Activated T-cell treated with anti-CD3 and anti-CD28 coated beads, Interleukin-2, amount 50 U/mL, for 4 hours (primary cell): ENCODE measurements around the gene FAT3. TPM values are rescaled to one million over a fixed set of nuclear protein-coding genes. Genes with fewer than 3 reads are reported as not detected.

Source experiments
- ATAC-seq, 2 donors: fragments of 200-7000 bp; cut with Tn5 transposase; one replicate each; pipeline ENCODE4 v1.10.0; 2021
- DNase-seq: peaks from one replicate; pipeline ENCODE4 v3.0.0-alpha.2; 2020
- H3K27me3 Mint-ChIP-seq: one replicate; pipeline ENCODE4 v1.8.0; 2021; ENCODE audit warnings: low read depth, mixed read lengths
- H3K36me3 Mint-ChIP-seq: one replicate; pipeline ENCODE4 v1.8.0; 2022; ENCODE audit warnings: mixed read lengths; ENCODE audit not compliant: insufficient read depth
- H3K4me1 Mint-ChIP-seq: one replicate; pipeline ENCODE4 v1.8.0; 2021; ENCODE audit warnings: low read depth, mixed read lengths
- H3K4me3 Mint-ChIP-seq: one replicate; pipeline ENCODE4 v1.8.0; 2021; ENCODE audit warnings: mild to moderate bottlenecking, moderate library complexity, mixed read lengths
- H3K9me3 Mint-ChIP-seq: one replicate; pipeline ENCODE4 v1.8.0; 2021; ENCODE audit warnings: mixed read lengths
- total RNA-seq, 3 donors: library from RNA; stranded (reverse); gene quantifications; one replicate each; pipeline ENCODE4 v1.2.1, GENCODE V29; 2021

The FAT3 gene
- total RNA-seq, 3 donors from 2014 or later = 0.03 to 0.14 TPM; not detected in 1

- ATAC-seq (no peak), DNase-seq (no peak)
- no peaks in the 10 kb centered on the region for H3K4me1 Mint-ChIP-seq
- peaks cover 2% of the 10 kb centered on the region for H3K36me3 Mint-ChIP-seq
- H3K27me3 Mint-ChIP-seq = peaks cover 45% of the 10 kb centered on the region
- no peak overlapping the region for H3K4me3 Mint-ChIP-seq
- H3K9me3 Mint-ChIP-seq = peaks cover 4% of the 10 kb centered on the region
These were observed 1.9 kb upstream of the FAT3 start for GRCh38 chr11:92222701-92223100.

DNA sequence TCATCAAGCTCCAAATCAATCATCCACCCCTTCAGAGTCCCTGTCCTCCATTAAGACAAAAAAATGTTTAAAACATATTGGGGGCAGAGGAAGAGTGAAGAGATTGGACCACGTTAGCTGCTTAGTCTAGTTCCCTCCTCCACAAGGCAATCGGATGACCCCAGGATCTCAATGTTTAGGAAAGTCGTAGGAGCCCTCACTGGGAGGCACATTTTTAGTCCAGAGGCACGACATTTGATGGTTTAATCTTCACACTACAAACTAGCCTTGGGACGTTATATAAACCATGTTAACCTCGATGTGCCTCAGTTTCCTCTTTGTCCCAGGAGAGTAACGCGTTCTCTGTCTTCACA, 588 bp upstream of the FAT3 start:
- Mint-ChIP-seq H3K9me3 (no peaks in the 10 kb centered on the region), H3K4me1 (no peaks in the 10 kb centered on the region), H3K36me3 (peaks cover 2% of the 10 kb centered on the region), H3K4me3 (no peak overlapping the region), H3K27me3 (peaks cover 53% of the 10 kb centered on the region)
- no peak for DNase-seq
- no peak for ATAC-seq

DNA sequence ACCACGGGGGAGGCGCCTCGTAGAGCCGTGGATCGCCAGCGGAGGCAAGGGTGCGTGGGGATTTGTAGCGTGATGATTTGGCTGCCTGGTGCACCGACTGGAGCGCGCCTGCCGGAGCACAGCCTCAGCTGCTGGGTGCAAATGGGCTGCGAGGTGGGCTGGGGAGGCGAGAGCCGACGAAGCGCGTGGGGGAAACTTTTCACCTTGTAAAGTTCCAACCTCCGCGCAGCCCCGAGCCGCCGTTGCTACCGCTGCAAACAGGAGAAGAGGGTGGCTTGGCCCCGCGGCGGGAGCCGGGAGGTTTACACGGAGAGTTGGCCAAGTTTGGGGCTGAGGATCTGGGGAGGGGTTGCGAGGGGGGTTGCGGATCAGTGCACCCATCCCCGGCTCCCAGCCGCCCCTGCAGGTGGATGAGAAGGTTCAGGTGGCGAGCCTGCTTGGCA, 528 bp downstream of the FAT3 start:
- H3K4me3 Mint-ChIP-seq = no peak overlapping the region

GRCh38 chr11:92225568-92226330, 1.1 kb downstream of the FAT3 start:
- H3K9me3 Mint-ChIP-seq = no peaks in the 10 kb centered on the region
- peaks cover 55% of the 10 kb centered on the region for H3K27me3 Mint-ChIP-seq
- no peaks in the 10 kb centered on the region for H3K4me1 Mint-ChIP-seq
- peaks cover 2% of the 10 kb centered on the region for H3K36me3 Mint-ChIP-seq
- peak in 1 of 2 donors; percentile 37 for ATAC-seq
- H3K4me3 Mint-ChIP-seq = no peak overlapping the region
- DNase-seq = no peak

More for the DNA sequence above, 528 bp downstream of the FAT3 start:
- Mint-ChIP-seq H3K36me3 (peaks cover 2% of the 10 kb centered on the region), H3K4me1 (no peaks in the 10 kb centered on the region), H3K9me3 (no peaks in the 10 kb centered on the region), H3K27me3 (peaks cover 53% of the 10 kb centered on the region)
- ATAC-seq (no peak), DNase-seq (no peak)

DNA sequence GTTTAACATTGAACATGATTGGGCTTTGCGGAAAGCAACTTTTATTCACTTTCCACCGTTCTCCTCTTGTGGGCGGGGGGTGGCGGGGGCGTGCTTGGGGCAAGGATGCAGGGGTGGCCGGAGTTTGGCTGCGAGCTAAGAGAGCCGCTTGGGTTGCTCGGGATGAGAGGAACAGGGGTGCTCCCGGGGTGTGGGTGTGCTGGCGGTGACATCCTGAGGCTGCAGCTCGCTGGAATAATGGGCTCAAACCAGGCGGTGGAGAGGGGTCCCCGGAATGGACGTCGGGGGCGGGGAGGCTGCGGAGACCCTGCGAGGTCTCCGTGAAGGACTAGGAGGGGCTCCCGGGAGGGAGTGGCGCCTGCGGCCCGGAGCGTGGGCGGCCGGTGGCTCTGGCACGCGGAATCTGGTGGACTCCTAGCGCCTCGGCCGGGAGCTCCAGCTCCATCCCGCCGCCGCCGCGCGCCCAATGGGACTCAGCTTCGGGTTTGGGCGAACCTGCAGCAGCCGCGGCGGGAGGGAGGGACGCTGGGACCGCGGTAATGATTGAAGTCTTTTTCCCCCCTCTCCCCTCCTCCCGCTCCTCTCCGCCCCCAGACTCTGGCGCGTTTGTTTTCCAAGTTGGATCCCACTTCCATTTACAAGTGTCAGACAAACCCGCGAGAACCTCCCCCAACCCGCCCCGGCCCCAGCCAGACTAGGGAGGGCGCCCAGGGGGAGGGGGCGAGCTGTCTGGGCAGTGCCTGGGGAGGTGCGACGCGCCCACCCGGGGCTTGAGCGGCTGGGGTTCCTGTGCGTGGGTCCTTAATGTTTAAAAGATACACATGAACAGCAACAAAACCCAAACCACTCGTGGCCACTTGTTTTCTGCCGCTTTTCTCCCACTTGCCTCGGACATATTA, 2.0 kb downstream of the FAT3 start:
- Mint-ChIP-seq H3K4me1 (no peaks in the 10 kb centered on the region), H3K4me3 (no peak overlapping the region), H3K9me3 (no peaks in the 10 kb centered on the region), H3K36me3 (peaks cover 2% of the 10 kb centered on the region), H3K27me3 (peaks cover 55% of the 10 kb centered on the region)
- DNase-seq (no peak), ATAC-seq (no peak)

GRCh38 chr11:92227230-92227814, 2.7 kb downstream of the FAT3 start:
- Mint-ChIP-seq H3K9me3 (no peaks in the 10 kb centered on the region), H3K4me1 (no peaks in the 10 kb centered on the region), H3K36me3 (peaks cover 2% of the 10 kb centered on the region), H3K27me3 (peaks cover 52% of the 10 kb centered on the region), H3K4me3 (no peak overlapping the region)
- ATAC-seq = no peak
- no peak for DNase-seq

DNA sequence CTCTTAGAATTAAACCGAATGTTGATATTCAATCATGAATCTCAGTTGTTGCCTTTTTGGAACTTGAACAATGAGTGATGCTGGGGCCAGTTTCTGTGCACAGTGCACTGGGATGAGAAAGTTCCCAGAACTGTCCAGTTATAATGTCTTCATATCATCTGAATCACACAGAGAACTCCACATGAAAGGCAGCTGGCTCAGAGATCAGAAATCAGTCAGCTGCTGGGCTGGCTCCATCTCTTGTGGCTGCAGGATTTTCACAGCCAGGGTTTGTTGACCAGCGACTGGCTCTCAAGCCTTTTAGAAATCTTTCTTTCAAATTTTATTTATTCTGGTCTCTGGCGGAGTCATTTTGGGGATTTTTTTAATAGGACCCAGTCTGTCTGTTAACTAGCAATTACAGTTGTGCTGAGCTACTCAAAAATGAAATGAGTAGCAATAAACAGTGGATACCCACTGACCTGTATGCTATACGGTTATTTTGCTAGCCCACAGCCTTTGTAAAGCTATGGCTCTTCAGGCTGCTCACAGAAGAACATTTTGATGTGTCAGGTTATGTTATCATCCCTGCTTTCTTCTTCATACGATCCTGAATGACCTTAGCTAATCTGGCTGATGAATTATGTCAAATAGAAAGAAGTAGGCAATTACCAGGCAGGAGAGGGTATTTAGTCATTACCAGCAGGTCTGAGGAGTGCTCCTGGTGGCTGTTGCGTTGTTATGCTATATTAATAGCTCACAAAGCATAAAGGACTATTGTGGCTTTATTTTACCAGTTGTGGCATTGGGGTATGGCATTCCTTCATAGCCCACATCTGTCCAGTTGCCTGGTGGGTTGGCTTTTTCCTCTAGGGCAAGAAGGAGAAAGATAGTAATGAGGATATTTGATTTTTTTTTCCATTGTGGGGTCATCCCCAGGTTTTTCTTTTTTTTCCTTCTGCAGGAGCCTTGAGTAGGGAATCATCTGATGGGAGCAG, 3.6 kb downstream of the FAT3 start:
- H3K4me3 Mint-ChIP-seq = no peak overlapping the region
- ATAC-seq (no peak), DNase-seq (no peak)
- H3K9me3 Mint-ChIP-seq = no peaks in the 10 kb centered on the region
- H3K4me1 Mint-ChIP-seq = no peaks in the 10 kb centered on the region
- peaks cover 45% of the 10 kb centered on the region for H3K27me3 Mint-ChIP-seq
- peaks cover 2% of the 10 kb centered on the region for H3K36me3 Mint-ChIP-seq

DNA sequence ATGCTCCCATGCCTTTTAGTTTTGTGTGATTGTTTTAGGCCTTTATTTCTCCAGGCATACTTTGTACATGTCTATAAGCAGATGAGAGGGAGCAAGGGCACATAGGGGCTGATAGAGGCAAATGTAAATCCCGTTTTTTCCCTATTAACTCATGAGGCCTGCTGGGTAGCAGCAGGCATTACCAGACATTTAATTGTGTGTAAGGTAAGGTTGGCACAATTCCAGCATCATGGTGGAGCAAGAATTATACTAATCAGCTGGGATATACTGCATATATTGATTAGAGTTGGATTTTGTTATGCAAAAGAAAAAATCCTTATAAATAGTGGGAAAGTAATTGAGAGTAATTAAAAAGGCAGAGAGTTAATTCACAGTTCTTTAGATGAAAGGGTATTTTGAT, 12.2 kb downstream of the FAT3 start:
- ATAC-seq (no peak), DNase-seq (no peak)
- Mint-ChIP-seq H3K27me3 (no peaks in the 10 kb centered on the region), H3K4me3 (no peak overlapping the region), H3K36me3 (no peaks in the 10 kb centered on the region), H3K4me1 (no peaks in the 10 kb centered on the region), H3K9me3 (no peaks in the 10 kb centered on the region)

GRCh38 chr11:92240916-92241315, 16.3 kb downstream of the FAT3 start:
- Mint-ChIP-seq H3K27me3 (no peaks in the 10 kb centered on the region), H3K9me3 (no peaks in the 10 kb centered on the region), H3K36me3 (no peaks in the 10 kb centered on the region), H3K4me3 (no peak overlapping the region), H3K4me1 (no peaks in the 10 kb centered on the region)
- DNase-seq (no peak), ATAC-seq (no peak)

GRCh38 chr11:92245700-92246271, 21.2 kb downstream of the FAT3 start:
- H3K36me3 Mint-ChIP-seq = no peaks in the 10 kb centered on the region
- no peak overlapping the region for H3K4me3 Mint-ChIP-seq
- H3K9me3 Mint-ChIP-seq = no peaks in the 10 kb centered on the region
- no peaks in the 10 kb centered on the region for H3K4me1 Mint-ChIP-seq
- no peaks in the 10 kb centered on the region for H3K27me3 Mint-ChIP-seq
- ATAC-seq (no peak), DNase-seq (no peak)

- no peaks in the 10 kb centered on the region for H3K9me3 Mint-ChIP-seq
- H3K27me3 Mint-ChIP-seq = no peaks in the 10 kb centered on the region
- DNase-seq (no peak), ATAC-seq (no peak)
- H3K4me3 Mint-ChIP-seq = no peak overlapping the region
- H3K4me1 Mint-ChIP-seq = no peaks in the 10 kb centered on the region
- H3K36me3 Mint-ChIP-seq = no peaks in the 10 kb centered on the region
These were observed 22.0 kb downstream of the FAT3 start for GRCh38 chr11:92246630-92247029.

DNA sequence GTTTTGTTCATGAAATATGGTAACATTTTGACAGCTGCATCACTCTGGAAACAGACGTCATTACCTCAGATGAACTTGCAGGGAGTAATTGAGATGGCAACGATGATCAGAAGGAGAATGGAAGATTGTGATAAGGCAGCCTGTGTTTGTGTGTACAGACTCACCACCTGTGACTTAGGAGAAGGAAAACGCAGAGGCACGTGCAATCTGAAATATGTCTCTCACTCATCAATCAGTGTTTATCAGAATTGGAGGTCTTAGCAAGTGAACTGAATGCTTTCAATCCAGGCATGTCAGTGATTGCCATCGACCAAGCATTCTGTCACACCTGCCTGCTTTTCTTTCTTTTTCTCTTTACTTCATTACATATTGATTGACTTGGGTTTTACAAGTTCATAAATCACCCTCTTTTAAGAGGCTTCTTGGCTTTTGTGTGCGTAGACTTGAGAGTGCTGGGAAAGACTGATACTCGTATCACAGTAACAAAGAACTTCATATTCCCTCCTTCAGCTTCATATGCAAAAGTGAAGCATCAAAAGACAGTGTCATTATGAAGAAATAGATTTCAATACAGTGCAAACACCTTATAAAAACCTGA, 24.6 kb downstream of the FAT3 start:
- no peaks in the 10 kb centered on the region for H3K9me3 Mint-ChIP-seq
- no peak overlapping the region for H3K4me3 Mint-ChIP-seq
- H3K36me3 Mint-ChIP-seq = no peaks in the 10 kb centered on the region
- no peak for ATAC-seq
- DNase-seq = no peak
- H3K27me3 Mint-ChIP-seq = no peaks in the 10 kb centered on the region
- no peaks in the 10 kb centered on the region for H3K4me1 Mint-ChIP-seq

GRCh38 chr11:92251980-92252379, 27.4 kb downstream of the FAT3 start:
- Mint-ChIP-seq H3K9me3 (no peaks in the 10 kb centered on the region), H3K36me3 (no peaks in the 10 kb centered on the region), H3K4me1 (no peaks in the 10 kb centered on the region), H3K4me3 (no peak overlapping the region), H3K27me3 (no peaks in the 10 kb centered on the region)
- DNase-seq = no peak
- ATAC-seq = no peak
